Small intestine (tissue), 7 donors: Measurements from ENCODE around the gene STEAP1B. TPM values are rescaled to one million over a fixed set of nuclear protein-coding genes. Genes with fewer than 3 reads are reported as not detected.
"Not testable (repeated sequence)": the region's sequence is repeated elsewhere in the genome, so short reads cannot be mapped to it uniquely, and the experiment has no call there.

ENCODE experiments used
- DNase-seq, 2 donors: peaks; one replicate each; pipeline versions ENCODE4 v3.0.0 to v3.0.0-alpha.2; 2013
- FAIRE-seq: peaks from 2 replicates; lab custom pipeline; 2012; peaks lifted over from hg19 to GRCh38; lab: Jason Lieb, UNC
- H3K27ac ChIP-seq, 3 donors: one replicate each; pipeline ENCODE4 v1.5.1; 2013; ENCODE audit warnings: low read length in 2 of 3, mild to moderate bottlenecking in 2 of 3, control low read depth in 1 of 3, inconsistent platforms in 1 of 3, low read depth in 1 of 3, moderate library complexity in 1 of 3
- H3K27me3 ChIP-seq, 3 donors: one replicate each; pipeline ENCODE4 v1.6.1; 2013; ENCODE audit warnings: low read length in 3 of 3, inconsistent platforms in 1 of 3; ENCODE audit not compliant: control insufficient read depth in 3 of 3, insufficient read depth in 3 of 3
- H3K36me3 ChIP-seq, 3 donors: one replicate each; pipeline ENCODE4 v1.6.1; 2013; ENCODE audit warnings: low read length in 3 of 3, inconsistent platforms in 1 of 3, low read depth in 1 of 3, mild to moderate bottlenecking in 1 of 3, moderate library complexity in 1 of 3; ENCODE audit not compliant: control insufficient read depth in 3 of 3, insufficient read depth in 2 of 3
- H3K4me1 ChIP-seq, 3 donors: one replicate each; pipeline ENCODE4 v1.6.1; 2013; ENCODE audit warnings: low read length in 2 of 3, inconsistent platforms in 1 of 3, low read depth in 1 of 3, mild to moderate bottlenecking in 1 of 3, moderate library complexity in 1 of 3; ENCODE audit not compliant: control insufficient read depth in 3 of 3, insufficient read depth in 2 of 3
- H3K4me3 ChIP-seq, 3 donors: one replicate each; pipeline ENCODE4 v1.5.1; 2013; ENCODE audit warnings: low read length in 3 of 3, control low read depth in 1 of 3, inconsistent platforms in 1 of 3, low read depth in 1 of 3, mild to moderate bottlenecking in 1 of 3, moderate library complexity in 1 of 3
- H3K9me3 ChIP-seq, 2 donors: one replicate each; pipeline ENCODE4 v1.6.1; 2013; ENCODE audit warnings: low read depth in 1 of 2, low read length in 1 of 2; ENCODE audit not compliant: control insufficient read depth in 2 of 2, insufficient read depth in 1 of 2
- WGBS, 3 donors: extraction: QIAGEN DNeasy Blood & Tissue Kit; methylation state at CpG; one replicate each; pipeline ENCODE4 v1.1.7; 2013; 5-methylcytosine and 5-hydroxymethylcytosine counted together
- polyA plus RNA-seq, 4 donors: library from polyadenylated mRNA; stranded (reverse) in 3 of 4; unstranded in 1 of 4; fragments of 200-250 nt in 3 of 4; fragments of 120-200 nt in 1 of 4; gene quantifications; one replicate each; pipeline versions ENCODE4 v1.2.1 to v1.2.3, GENCODE V29; 2013
- donor health status: healthy with polysubstance abuse.
- donor health status: control.
- donor health status: control.
- donor health status: Bipolar disorder and iron deficiency.
- donor health status: healthy.

The STEAP1B gene
- polyA plus RNA-seq, 4 donors: 0.27 to 0.56 TPM; not detected in 2

DNA sequence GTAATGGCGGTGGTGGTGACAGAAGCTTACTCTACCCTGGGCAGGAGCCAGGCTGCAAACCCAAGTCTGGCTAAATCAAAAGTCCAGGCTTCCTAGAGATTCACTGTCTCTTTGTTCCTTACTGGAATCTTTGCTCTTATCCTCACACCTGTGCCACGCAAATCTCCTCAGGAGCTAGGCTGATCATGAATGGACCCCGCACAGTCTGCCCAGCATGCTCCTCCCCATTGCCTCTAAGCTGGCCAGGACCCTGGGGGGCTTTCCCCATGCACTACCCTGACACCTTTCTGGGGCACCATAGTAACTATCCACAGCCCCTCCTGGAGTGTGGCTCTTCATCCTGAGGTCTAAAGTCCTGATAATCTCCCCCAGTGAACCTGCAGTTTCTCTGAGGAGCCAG lies 7.3 kb upstream of the STEAP1B start:
- 81 to 90% (median 84%) methylated on average over 3 of the region's 3 CpGs for WGBS, 3 donors
- not testable (repeated sequence) for FAIRE-seq

DNA sequence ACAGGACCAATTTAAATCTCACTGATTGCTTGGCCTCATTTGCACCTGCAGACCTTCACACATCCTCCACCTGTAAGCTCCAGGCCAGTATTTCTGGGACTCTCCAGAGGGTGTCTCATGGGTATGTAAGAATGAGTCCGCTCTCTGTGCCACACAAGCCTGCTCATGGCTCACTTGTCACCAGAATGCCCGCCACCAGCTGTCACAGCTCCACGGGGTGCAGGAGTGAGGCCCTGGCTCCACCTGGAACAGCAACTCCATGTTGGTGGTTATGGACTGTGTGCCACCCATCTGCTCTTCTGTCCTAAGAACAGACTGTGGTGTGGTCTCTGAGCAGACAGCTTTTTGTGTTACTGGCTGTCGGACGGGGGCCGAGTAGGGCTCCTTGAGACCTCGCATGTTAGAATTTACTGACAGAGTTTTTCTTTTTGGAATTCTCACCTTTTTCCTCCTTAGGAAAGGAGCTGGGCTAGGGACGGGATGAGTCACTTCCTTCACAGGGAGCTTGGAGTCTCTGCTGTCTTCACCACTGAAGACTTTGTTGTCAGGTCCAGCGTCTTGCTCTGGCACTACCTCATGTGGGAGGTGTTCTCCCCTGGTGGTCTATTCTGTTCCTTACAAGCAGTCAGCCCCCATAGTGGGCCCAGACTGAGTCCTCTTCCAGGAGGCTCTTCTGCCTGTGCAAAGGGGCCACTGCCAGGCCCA lies 6.5 kb upstream of the STEAP1B start:
- WGBS, 3 donors: 74 to 77% (median 74%) methylated on average over 7 to 9 of the region's 9 CpGs
- H3K27me3 ChIP-seq, H3K36me3 ChIP-seq, H3K4me1 ChIP-seq, H3K27ac ChIP-seq, H3K4me3 ChIP-seq, DNase-seq, H3K9me3 ChIP-seq, FAIRE-seq: not testable (repeated sequence)

More for the DNA sequence above, 7.3 kb upstream of the STEAP1B start:
- not testable (repeated sequence) for H3K4me3 ChIP-seq, H3K27ac ChIP-seq, H3K9me3 ChIP-seq, H3K4me1 ChIP-seq, DNase-seq, H3K27me3 ChIP-seq, H3K36me3 ChIP-seq

DNA sequence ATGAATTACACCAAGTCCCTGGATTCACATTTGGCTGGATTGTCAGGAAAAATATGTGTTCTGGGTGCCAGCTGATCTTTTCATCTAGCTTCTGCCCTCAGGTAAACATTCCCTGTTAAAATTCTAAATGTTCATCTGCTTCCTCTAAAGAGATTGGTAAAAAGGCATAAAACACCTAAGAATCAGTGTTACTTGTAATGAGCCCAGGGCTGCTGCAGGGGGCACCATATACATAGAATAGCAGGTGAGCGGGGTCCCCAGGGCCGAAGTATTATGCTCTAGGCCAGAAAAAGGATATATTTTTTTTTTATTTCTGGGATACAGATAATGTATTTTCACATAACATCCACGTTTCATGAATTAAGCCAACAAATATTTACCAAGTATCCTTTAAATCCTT lies 4.5 kb upstream of the STEAP1B start:
- WGBS, 3 donors: 29 to 41% (median 34%) methylated on average over 3 of the region's 3 CpGs
- H3K4me3 ChIP-seq, FAIRE-seq, H3K9me3 ChIP-seq, H3K27ac ChIP-seq, H3K4me1 ChIP-seq, H3K27me3 ChIP-seq, H3K36me3 ChIP-seq, DNase-seq: not testable (repeated sequence)

DNA sequence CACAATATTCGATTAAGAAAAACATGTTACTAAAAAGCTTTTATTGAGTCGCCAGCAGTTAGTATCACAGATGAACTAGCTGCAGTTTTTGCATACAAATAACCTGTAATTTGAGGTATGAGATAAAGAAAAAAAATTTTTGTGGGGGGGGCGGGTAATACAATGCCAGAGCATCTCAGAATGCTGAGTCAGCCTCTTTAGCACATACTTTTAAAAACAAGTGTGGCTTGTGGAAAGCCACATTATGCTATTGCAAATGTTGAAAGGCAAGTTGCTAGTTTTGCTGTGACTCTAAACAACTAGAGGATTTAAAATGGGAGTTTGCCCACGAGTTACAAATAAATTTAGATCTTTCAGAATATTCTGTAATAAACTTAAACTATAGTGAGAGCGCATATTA lies 2.1 kb upstream of the STEAP1B start:
- 57 to 66% (median 62%) methylated on average over 5 of the region's 5 CpGs for WGBS, 3 donors
- H3K9me3 ChIP-seq, H3K4me3 ChIP-seq, H3K27me3 ChIP-seq, H3K27ac ChIP-seq, H3K4me1 ChIP-seq, DNase-seq, H3K36me3 ChIP-seq, FAIRE-seq: not testable (repeated sequence)

DNA sequence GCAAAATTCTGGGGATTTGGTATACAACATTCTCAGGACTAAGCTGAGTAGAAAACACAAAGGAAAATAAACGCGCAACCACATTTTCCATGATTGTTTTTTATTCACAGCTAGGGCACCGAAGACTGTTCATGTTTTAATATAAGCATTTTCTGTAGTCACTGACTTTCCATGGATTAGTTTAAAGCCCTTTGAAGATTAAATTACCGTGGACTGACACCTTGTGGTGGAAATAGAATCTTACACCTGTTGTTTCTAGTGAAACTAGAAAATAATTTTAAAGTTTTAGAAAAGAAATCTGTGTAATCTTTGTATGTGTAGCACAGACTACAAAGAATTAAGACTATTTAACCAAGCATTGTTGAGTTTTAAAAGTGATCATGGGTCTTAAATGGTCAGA lies 1.3 kb upstream of the STEAP1B start:
- not testable (repeated sequence) for H3K36me3 ChIP-seq, H3K4me3 ChIP-seq, H3K4me1 ChIP-seq, H3K27me3 ChIP-seq, H3K27ac ChIP-seq, H3K9me3 ChIP-seq, FAIRE-seq
- peak; percentile 36 to 43 for DNase-seq
- WGBS, 3 donors: 4 to 28% (median 10%) methylated on average over 2 to 4 of the region's 4 CpGs

DNA sequence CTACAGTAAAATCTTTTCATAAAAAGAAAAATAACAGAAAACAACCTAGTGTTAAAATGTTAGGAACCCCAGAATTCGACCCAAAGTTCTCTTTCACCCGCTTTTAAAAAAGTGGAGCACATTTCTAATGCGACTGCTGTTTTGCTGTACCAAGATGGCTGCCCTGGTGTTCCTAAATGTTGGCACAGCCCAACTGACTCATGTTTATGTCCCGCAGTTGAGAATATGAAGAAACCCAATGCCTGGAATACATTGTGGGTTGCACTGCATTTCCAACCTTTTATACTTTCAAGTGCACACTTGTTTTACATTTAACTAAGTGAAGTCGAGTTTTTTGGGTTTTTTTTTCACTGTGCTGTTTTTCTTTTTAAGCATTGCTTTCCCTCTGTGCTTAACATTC lies 944 bp downstream of the STEAP1B start:
- Histone ChIP-seq H3K27me3 (peaks cover 0 to 4% (median 0%) of the 10 kb centered on the region in 3 donors), H3K27ac (no peak overlapping the region), H3K9me3 (no peaks in the 10 kb centered on the region), H3K4me1 (no peaks in the 10 kb centered on the region), H3K36me3 (no peaks in the 10 kb centered on the region), H3K4me3 (no peak overlapping the region)
- no peak for FAIRE-seq
- DNase-seq: no peak
- 88 to 95% (median 92%) methylated on average over 5 of the region's 5 CpGs for WGBS, 3 donors

DNA sequence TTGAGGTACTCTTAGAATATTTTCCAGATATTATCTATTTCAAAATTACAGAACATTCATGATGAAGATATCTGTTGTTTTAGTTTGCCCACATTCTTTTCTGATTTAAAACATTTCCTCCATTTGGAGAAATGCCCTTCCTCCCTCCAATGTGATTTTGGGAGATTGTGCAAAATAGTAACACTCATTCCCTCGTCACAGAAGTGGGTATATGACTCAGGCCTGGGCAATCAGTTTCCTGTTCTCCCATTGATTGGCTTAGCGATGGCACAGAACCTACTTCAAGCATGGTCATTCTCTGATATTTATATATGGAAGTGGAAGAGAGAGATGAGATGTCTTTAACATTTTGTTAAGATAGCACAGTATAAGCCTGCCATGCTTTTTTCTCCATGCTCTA lies 3.1 kb downstream of the STEAP1B start:
- H3K4me1 ChIP-seq, H3K4me3 ChIP-seq, H3K9me3 ChIP-seq, H3K27ac ChIP-seq, H3K27me3 ChIP-seq, DNase-seq, H3K36me3 ChIP-seq, FAIRE-seq: not testable (repeated sequence)
- 46 to 64% (median 52%) methylated on average over 2 of the region's 2 CpGs for WGBS, 3 donors

DNA sequence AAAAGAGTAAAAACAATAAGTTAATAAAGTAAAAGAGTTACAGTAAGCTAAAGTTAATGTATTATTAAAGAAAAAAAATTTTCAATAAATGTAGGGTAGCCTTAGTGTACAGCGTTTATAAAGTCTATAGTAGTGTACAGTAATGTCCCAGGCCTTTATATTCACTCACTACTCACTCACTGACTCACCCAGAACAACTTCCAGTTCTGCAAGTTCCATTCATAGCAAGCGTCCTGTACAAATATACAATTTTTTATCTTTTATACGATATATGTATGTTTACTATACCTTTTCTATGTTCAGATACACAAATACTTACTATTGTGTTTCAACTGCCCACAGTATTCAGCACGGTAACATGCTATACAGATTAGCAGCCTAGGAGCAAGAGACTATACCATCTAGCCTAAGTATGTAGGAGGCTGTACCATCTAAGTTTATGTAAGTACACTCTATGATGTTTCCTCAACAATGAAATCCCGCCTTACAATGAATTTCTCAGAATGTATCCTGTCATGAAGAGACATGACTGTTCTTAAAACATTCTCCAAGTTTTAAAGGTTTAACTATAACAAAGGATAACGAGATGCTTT lies 3.6 kb downstream of the STEAP1B start:
- not testable (repeated sequence) for H3K9me3 ChIP-seq, H3K27ac ChIP-seq, H3K36me3 ChIP-seq, H3K4me3 ChIP-seq, H3K27me3 ChIP-seq, H3K4me1 ChIP-seq, FAIRE-seq, DNase-seq
- WGBS, 3 donors: 82 to 87% (median 82%) methylated on average over 5 to 6 of the region's 6 CpGs
